ENCODE measurements around the gene SLC8A2. TPM values are rescaled to one million over a fixed set of nuclear protein-coding genes. Genes with fewer than 3 reads are reported as not detected.

The SLC8A2 gene
- total RNA-seq, 3 donors from 2014 or later (not counting 1 experiment from before 2014, with no cell fraction given) = 0.20 TPM; not detected in 2

- peaks cover 36% of the 10 kb centered on the region for H3K4me1 ChIP-seq (ENCODE audit: control insufficient read depth, insufficient read depth, low read length)
- Mint-ChIP-seq H3K36me3 (no peaks in the 10 kb centered on the region), H3K27ac (peak overlapping the region; percentile 49 to 64), H3K4me1 (peaks cover 7 to 28% of the 10 kb centered on the region in 2 donors), H3K9me3 (no peaks in the 10 kb centered on the region), H3K4me3 (peak overlapping the region; percentile 2), H3K27me3 (ENCODE audit: low read depth in 2 of 2) (no peaks in the 10 kb centered on the region)
- no peak for DNase-seq
- H3K36me3 ChIP-seq (ENCODE audit: control insufficient read depth, insufficient read depth, low read length) = peaks cover 35% of the 10 kb centered on the region
- WGBS (ENCODE audit: insufficient coverage) = 89% methylated on average over 17 of the region's 18 CpGs
- H3K27me3 ChIP-seq (ENCODE audit: control insufficient read depth, insufficient read depth, low read length) = no peaks in the 10 kb centered on the region
- no peak for TF ChIP-seq CTCF (IDR thresholded peaks at IDR 0.05)
- no peak for ATAC-seq
- intact Hi-C loops (cut with micrococcal nuclease) = no loop called here
- H3K9me3 ChIP-seq (ENCODE audit: control insufficient read depth, insufficient read depth, low read length) = no peaks in the 10 kb centered on the region
- H3K4me3 ChIP-seq (ENCODE audit: low read length) = no peak overlapping the region
- no peak overlapping the region for H3K27ac ChIP-seq (ENCODE audit: low read length)
These were observed 21.9 kb upstream of the SLC8A2 start for GRCh38 chr19:47493378-47494210.

GRCh38 chr19:47492571-47493377, 21.1 kb upstream of the SLC8A2 start:
- peak overlapping the region; percentile 2 for H3K4me3 Mint-ChIP-seq
- ATAC-seq (no peak), DNase-seq (no peak)
- Histone ChIP-seq H3K4me1 (ENCODE audit: control insufficient read depth, insufficient read depth, low read length) (peaks cover 36% of the 10 kb centered on the region), H3K9me3 (ENCODE audit: control insufficient read depth, insufficient read depth, low read length) (no peaks in the 10 kb centered on the region), H3K27ac (ENCODE audit: low read length) (no peak overlapping the region), H3K4me3 (ENCODE audit: low read length) (no peak overlapping the region), H3K36me3 (ENCODE audit: control insufficient read depth, insufficient read depth, low read length) (peaks cover 37% of the 10 kb centered on the region), H3K27me3 (ENCODE audit: control insufficient read depth, insufficient read depth, low read length) (no peaks in the 10 kb centered on the region)
- WGBS (ENCODE audit: insufficient coverage) = 55% methylated on average over 23 of the region's 23 CpGs
- no peaks in the 10 kb centered on the region for H3K27me3 Mint-ChIP-seq (ENCODE audit: low read depth in 2 of 2)
- TF ChIP-seq CTCF (IDR thresholded peaks at IDR 0.05) = no peak
- peak overlapping the region; percentile 49 to 64 for H3K27ac Mint-ChIP-seq
- no peaks in the 10 kb centered on the region for H3K36me3 Mint-ChIP-seq
- peaks cover 7 to 31% of the 10 kb centered on the region in 2 donors for H3K4me1 Mint-ChIP-seq
- H3K9me3 Mint-ChIP-seq = no peaks in the 10 kb centered on the region
- intact Hi-C loops (cut with micrococcal nuclease) = no loop called here

- H3K36me3 Mint-ChIP-seq = no peaks in the 10 kb centered on the region
- WGBS (ENCODE audit: insufficient coverage) = 90% methylated on average over 14 of the region's 14 CpGs
- no peaks in the 10 kb centered on the region for H3K9me3 Mint-ChIP-seq
- ATAC-seq (peak in 2 of 3 donors; percentile 3 to 4), DNase-seq (no peak)
- no peak for TF ChIP-seq CTCF (IDR thresholded peaks at IDR 0.05)
- Histone ChIP-seq H3K27ac (ENCODE audit: low read length) (no peak overlapping the region), H3K27me3 (ENCODE audit: control insufficient read depth, insufficient read depth, low read length) (no peaks in the 10 kb centered on the region), H3K4me1 (ENCODE audit: control insufficient read depth, insufficient read depth, low read length) (peaks cover 39% of the 10 kb centered on the region), H3K9me3 (ENCODE audit: control insufficient read depth, insufficient read depth, low read length) (no peaks in the 10 kb centered on the region), H3K36me3 (ENCODE audit: control insufficient read depth, insufficient read depth, low read length) (peaks cover 33% of the 10 kb centered on the region), H3K4me3 (ENCODE audit: low read length) (no peak overlapping the region)
- H3K27me3 Mint-ChIP-seq (ENCODE audit: low read depth in 2 of 2) = no peaks in the 10 kb centered on the region
- H3K4me3 Mint-ChIP-seq = peak overlapping the region; percentile 25
- peaks cover 7 to 38% of the 10 kb centered on the region in 2 donors for H3K4me1 Mint-ChIP-seq
- peak overlapping the region; percentile 38 to 45 for H3K27ac Mint-ChIP-seq
- intact Hi-C loops (cut with micrococcal nuclease) = no loop called here
These were observed 20.4 kb upstream of the SLC8A2 start for GRCh38 chr19:47492137-47492533.
